Colon (tissue), 2 donors: ENCODE data around the gene TOMM20.

Experiments
- FAIRE-seq: peaks from 2 replicates; lab custom pipeline; 2012; peaks lifted over from hg19 to GRCh38; lab: Jason Lieb, UNC
- donor health status: control.
- donor health status: control.

Gene TOMM20

GRCh38 chr1:235134171-235134570, 5.5 kb upstream of the TOMM20 start:
- no peak for FAIRE-seq

GRCh38 chr1:235133086-235133485, 4.4 kb upstream of the TOMM20 start:
- FAIRE-seq = no peak

GRCh38 chr1:235131961-235132360, 3.3 kb upstream of the TOMM20 start:
- no peak for FAIRE-seq

- FAIRE-seq = no peak
Measured at GRCh38 chr1:235130766-235131270, 2.2 kb upstream of the TOMM20 start.

GRCh38 chr1:235129774-235130570, 1.3 kb upstream of the TOMM20 start:
- FAIRE-seq = no peak

- FAIRE-seq = no peak
Measured at GRCh38 chr1:235127732-235128455, 743 bp downstream of the TOMM20 start.

- FAIRE-seq = no peak
Measured at GRCh38 chr1:235127203-235127602, 1.4 kb downstream of the TOMM20 start.

- FAIRE-seq = no peak
Measured at GRCh38 chr1:235124665-235125064, 4.0 kb downstream of the TOMM20 start.

- no peak for FAIRE-seq
Measured at GRCh38 chr1:235124111-235124510, 4.5 kb downstream of the TOMM20 start.

GRCh38 chr1:235122348-235122747, 6.3 kb downstream of the TOMM20 start:
- FAIRE-seq = no peak

- no peak for FAIRE-seq
Measured at GRCh38 chr1:235113183-235113917, 15.3 kb downstream of the TOMM20 start.

GRCh38 chr1:235112297-235113182, 16.1 kb downstream of the TOMM20 start:
- no peak for FAIRE-seq

- no peak for FAIRE-seq
Measured at GRCh38 chr1:235111107-235111506, 17.5 kb downstream of the TOMM20 start.

- no peak for FAIRE-seq
Measured at GRCh38 chr1:235108876-235109275, 19.8 kb downstream of the TOMM20 start.

GRCh38 chr1:235108185-235108593, 20.4 kb downstream of the TOMM20 start:
- no peak for FAIRE-seq

- FAIRE-seq = no peak
Measured at GRCh38 chr1:235107368-235108184, 21.1 kb downstream of the TOMM20 start.

- FAIRE-seq = no peak
Measured at GRCh38 chr1:235106457-235106856, 22.2 kb downstream of the TOMM20 start.

- FAIRE-seq = no peak
Measured at GRCh38 chr1:235105051-235106043, 23.3 kb downstream of the TOMM20 start.

- no peak for FAIRE-seq
Measured at GRCh38 chr1:235102993-235103411, 25.6 kb downstream of the TOMM20 start.

GRCh38 chr1:235102259-235102582, 26.4 kb downstream of the TOMM20 start:
- FAIRE-seq = no peak
